ENCODE results near the gene TIMM21.

The TIMM21 gene

GRCh38 chr18:74126684-74127655, 21.4 kb upstream of the TIMM21 start:
- Histone ChIP-seq H3K4me1 (ENCODE audit: insufficient read depth, low read length) (no peaks in the 10 kb centered on the region), H3K79me2 (ENCODE audit: insufficient read depth, low read length) (no peaks in the 10 kb centered on the region), H3K9ac (ENCODE audit: low read depth, low read length) (no peak overlapping the region), H3K36me3 (ENCODE audit: insufficient read depth, low read length) (no peaks in the 10 kb centered on the region), H3K27ac (ENCODE audit: low read length) (no peak overlapping the region), H2AFZ (ENCODE audit: low read depth, low read length) (no peak overlapping the region), H4K20me1 (ENCODE audit: insufficient read depth, low read length) (no peaks in the 10 kb centered on the region), H3K9me3 (ENCODE audit: insufficient read depth, low read length, severe bottlenecking) (no peaks in the 10 kb centered on the region), H3K4me2 (ENCODE audit: insufficient read depth, low read length) (no peak overlapping the region), H3K27me3 (ENCODE audit: insufficient read depth, low read length, poor library complexity) (peaks cover 9% of the 10 kb centered on the region), H3K4me3 (ENCODE audit: low read depth in 1 of 2, low read length in 2 of 2) (no peak overlapping the region)
- DNase-seq (no peak), ATAC-seq (ENCODE audit: insufficient read depth, low read depth) (no peak)
- no peak for TF ChIP-seq EZH2 (IDR thresholded peaks at IDR 0.05; ENCODE audit: borderline replicate concordance, low read depth, low read length, severe bottlenecking)
- TF ChIP-seq CTCF (IDR thresholded peaks at IDR 0.05; ENCODE audit: borderline replicate concordance, extremely low read depth, low read length, poor library complexity, severe bottlenecking) = no peak

- ATAC-seq (ENCODE audit: insufficient read depth, low read depth) (no peak), DNase-seq (no peak)
- Histone ChIP-seq H3K79me2 (ENCODE audit: insufficient read depth, low read length) (no peaks in the 10 kb centered on the region), H4K20me1 (ENCODE audit: insufficient read depth, low read length) (no peaks in the 10 kb centered on the region), H3K4me1 (ENCODE audit: insufficient read depth, low read length) (no peaks in the 10 kb centered on the region), H3K27me3 (ENCODE audit: insufficient read depth, low read length, poor library complexity) (peaks cover 8% of the 10 kb centered on the region), H3K9ac (ENCODE audit: low read depth, low read length) (no peak overlapping the region), H3K4me3 (ENCODE audit: low read depth in 1 of 2, low read length in 2 of 2) (no peak overlapping the region), H3K36me3 (ENCODE audit: insufficient read depth, low read length) (no peaks in the 10 kb centered on the region), H3K9me3 (ENCODE audit: insufficient read depth, low read length, severe bottlenecking) (no peaks in the 10 kb centered on the region), H3K27ac (ENCODE audit: low read length) (no peak overlapping the region), H2AFZ (ENCODE audit: low read depth, low read length) (no peak overlapping the region), H3K4me2 (ENCODE audit: insufficient read depth, low read length) (no peak overlapping the region)
- TF ChIP-seq CTCF (IDR thresholded peaks at IDR 0.05; ENCODE audit: borderline replicate concordance, extremely low read depth, low read length, poor library complexity, severe bottlenecking) = no peak
- TF ChIP-seq EZH2 (IDR thresholded peaks at IDR 0.05; ENCODE audit: borderline replicate concordance, low read depth, low read length, severe bottlenecking) = no peak
These were observed 20.2 kb upstream of the TIMM21 start for GRCh38 chr18:74128159-74128558.

- Histone ChIP-seq H3K27ac (ENCODE audit: low read length) (no peak overlapping the region), H3K4me2 (ENCODE audit: insufficient read depth, low read length) (no peak overlapping the region)
- ATAC-seq (ENCODE audit: insufficient read depth, low read depth) = no peak
These were observed 17.2 kb upstream of the TIMM21 start for GRCh38 chr18:74131124-74131523.

More at GRCh38 chr18:74131124-74131523, 17.2 kb upstream of the TIMM21 start:
- Histone ChIP-seq H3K9me3 (ENCODE audit: insufficient read depth, low read length, severe bottlenecking) (no peaks in the 10 kb centered on the region), H3K27me3 (ENCODE audit: insufficient read depth, low read length, poor library complexity) (peaks cover 11% of the 10 kb centered on the region), H3K4me3 (ENCODE audit: low read depth in 1 of 2, low read length in 2 of 2) (no peak overlapping the region), H3K79me2 (ENCODE audit: insufficient read depth, low read length) (no peaks in the 10 kb centered on the region), H3K36me3 (ENCODE audit: insufficient read depth, low read length) (no peaks in the 10 kb centered on the region), H3K9ac (ENCODE audit: low read depth, low read length) (no peak overlapping the region), H2AFZ (ENCODE audit: low read depth, low read length) (no peak overlapping the region), H4K20me1 (ENCODE audit: insufficient read depth, low read length) (no peaks in the 10 kb centered on the region), H3K4me1 (ENCODE audit: insufficient read depth, low read length) (no peaks in the 10 kb centered on the region)
- no peak for TF ChIP-seq EZH2 (IDR thresholded peaks at IDR 0.05; ENCODE audit: borderline replicate concordance, low read depth, low read length, severe bottlenecking)
- no peak for TF ChIP-seq CTCF (IDR thresholded peaks at IDR 0.05; ENCODE audit: borderline replicate concordance, extremely low read depth, low read length, poor library complexity, severe bottlenecking)
- DNase-seq = no peak

Data from DND-41 (cell line).